HG03469 (cell line): ENCODE results near the gene ZNF157.

ENCODE experiments used
- ATAC-seq: cut with Tn5 transposase; IDR thresholded peaks from one replicate; pipeline ENCODE4 v1.9.1; 2021; ENCODE audit warnings: mild to moderate bottlenecking, moderate library complexity, moderate number of reproducible peaks; ENCODE audit not compliant: unreplicated experiment

ZNF157 gene

GRCh38 chrX:47446431-47446830, 76.1 kb downstream of the ZNF157 start:
- no peak for ATAC-seq

- ATAC-seq, result no peak
Measured at GRCh38 chrX:47446971-47447370, 76.6 kb downstream of the ZNF157 start.

- no peak for ATAC-seq
Measured at GRCh38 chrX:47447607-47448006, 77.2 kb downstream of the ZNF157 start.

- ATAC-seq, result no peak
Measured at GRCh38 chrX:47448165-47448806, 77.9 kb downstream of the ZNF157 start.

- ATAC-seq, result no peak
Measured at GRCh38 chrX:47452112-47452511, 81.7 kb downstream of the ZNF157 start.

GRCh38 chrX:47456080-47456479, 85.7 kb downstream of the ZNF157 start:
- no peak for ATAC-seq

- ATAC-seq, result no peak
Measured at GRCh38 chrX:47458528-47458927, 88.2 kb downstream of the ZNF157 start.

GRCh38 chrX:47460561-47460960, 90.2 kb downstream of the ZNF157 start:
- no peak for ATAC-seq
